Cardiac fibroblast (primary cell): ENCODE measurements around the gene STK16.

Source experiments
- DNase-seq, 2 donors: peaks; one replicate each; pipeline versions ENCODE4 v3.0.0 to v3.0.0-alpha.2; 2010; ENCODE audit warnings: low read depth in 2 of 2
- H3K4me3 ChIP-seq, 2 donors: replicated peaks in 1 of 2; 1 replicate in 1 of 2; 2 replicates in 1 of 2; pipeline ENCODE4 v1.5.1; 2011; ENCODE audit warnings: low read depth in 2 of 2, low read length in 2 of 2, mild to moderate bottlenecking in 2 of 2, moderate library complexity in 1 of 2
- CTCF ChIP-seq: IDR thresholded peaks from one replicate; pipeline ENCODE4 v1.5.1; 2011; ENCODE audit warnings: low read depth, mild to moderate bottlenecking, low read length, inconsistent platforms

STK16 gene

GRCh38 chr2:219272995-219273394 is 27.7 kb downstream of the STK16 start:
- no peak for DNase-seq
- H3K4me3 ChIP-seq: no peak overlapping the region
- TF ChIP-seq CTCF: no peak

GRCh38 chr2:219273937-219274336 is 28.7 kb downstream of the STK16 start:
- TF ChIP-seq CTCF: no peak
- peak in 1 of 2 donors; percentile 46 for DNase-seq
- H3K4me3 ChIP-seq: no peak overlapping the region

GRCh38 chr2:219274361-219274921 is 29.2 kb downstream of the STK16 start:
- no peak for TF ChIP-seq CTCF
- peak; percentile 70 to 90 for DNase-seq
- H3K4me3 ChIP-seq: no peak overlapping the region

- peak; percentile 99 for TF ChIP-seq CTCF
- H3K4me3 ChIP-seq: no peak overlapping the region
- DNase-seq: peak; percentile 80 to 84
These were observed 32.7 kb downstream of the STK16 start for GRCh38 chr2:219277703-219278654.

GRCh38 chr2:219278655-219279150 is 33.4 kb downstream of the STK16 start:
- no peak for TF ChIP-seq CTCF
- peak overlapping the region; percentile 2 to 27 for H3K4me3 ChIP-seq
- DNase-seq: no peak

- peak within 1 kb of the TSS; percentile 65 to 66 for H3K4me3 ChIP-seq
- TF ChIP-seq CTCF: no peak
- DNase-seq: peak; percentile 99 to 100
These were observed 34.1 kb downstream of the STK16 start, which contains the start of gene DNAJB2 for GRCh38 chr2:219279151-219279915. Gene DNAJB2, plus strand, starts transcription at chr2:219279366. Its CDS starts 468 bp downstream, at chr2:219279834.
